Breast epithelium (tissue), 3 donors: ENCODE results near the gene MROH2A.

Source experiments
- POLR2A ChIP-seq: fragments of 450-650 bp; IDR thresholded peaks from one replicate; pipeline ENCODE4 v1.6.1; 2016; ENCODE audit warnings: antibody characterized with exemption, mild to moderate bottlenecking, moderate library complexity
- TF ChIP-seq, protein P1 (sequence below), 3 donors: fragments of 450-650 bp; IDR thresholded peaks; one replicate each; pipeline ENCODE4 v1.5.1; 2016 to 2017; ENCODE audit warnings: antibody characterized with exemption in 3 of 3, mild to moderate bottlenecking in 3 of 3, moderate library complexity in 3 of 3

- TF ChIP-seq, protein P1, sequence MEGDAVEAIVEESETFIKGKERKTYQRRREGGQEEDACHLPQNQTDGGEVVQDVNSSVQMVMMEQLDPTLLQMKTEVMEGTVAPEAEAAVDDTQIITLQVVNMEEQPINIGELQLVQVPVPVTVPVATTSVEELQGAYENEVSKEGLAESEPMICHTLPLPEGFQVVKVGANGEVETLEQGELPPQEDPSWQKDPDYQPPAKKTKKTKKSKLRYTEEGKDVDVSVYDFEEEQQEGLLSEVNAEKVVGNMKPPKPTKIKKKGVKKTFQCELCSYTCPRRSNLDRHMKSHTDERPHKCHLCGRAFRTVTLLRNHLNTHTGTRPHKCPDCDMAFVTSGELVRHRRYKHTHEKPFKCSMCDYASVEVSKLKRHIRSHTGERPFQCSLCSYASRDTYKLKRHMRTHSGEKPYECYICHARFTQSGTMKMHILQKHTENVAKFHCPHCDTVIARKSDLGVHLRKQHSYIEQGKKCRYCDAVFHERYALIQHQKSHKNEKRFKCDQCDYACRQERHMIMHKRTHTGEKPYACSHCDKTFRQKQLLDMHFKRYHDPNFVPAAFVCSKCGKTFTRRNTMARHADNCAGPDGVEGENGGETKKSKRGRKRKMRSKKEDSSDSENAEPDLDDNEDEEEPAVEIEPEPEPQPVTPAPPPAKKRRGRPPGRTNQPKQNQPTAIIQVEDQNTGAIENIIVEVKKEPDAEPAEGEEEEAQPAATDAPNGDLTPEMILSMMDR (IDR thresholded peaks at IDR 0.05): no peak
- no peak for TF ChIP-seq POLR2A
Measured at GRCh38 chr2:233740870-233741269, 37.3 kb upstream of the MROH2A start.
